H1 (cell line): Measurements from ENCODE around the gene ERCC3. TPM values are rescaled to one million over a fixed set of nuclear protein-coding genes. Genes with fewer than 3 reads are reported as not detected.

Experiments
- CTCF ChIA-PET: fragments of 300-600 bp; sonication (Branson Sonifier 250); formaldehyde crosslinking; loops from one replicate; lab custom pipeline; 2021; ENCODE audit not compliant: partially characterized antibody; lab: Charles Lee
- POLR2A ChIA-PET: fragments of 300-600 bp; sonication (Branson Sonifier 250); formaldehyde crosslinking; loops from one replicate; lab custom pipeline; 2021; ENCODE audit warnings: inconsistent platforms; ENCODE audit not compliant: partially characterized antibody; lab: Charles Lee
- DNase-seq, 2 experiments: peaks; one replicate each; pipeline versions ENCODE4 v3.0.0 to v3.0.0-alpha.2; 2010 to 2022; ENCODE audit warnings: low spot score in 2 of 2, low read depth in 1 of 2, mixed read lengths in 1 of 2
- FAIRE-seq: peaks from 2 replicates; lab custom pipeline; 2011; peaks lifted over from hg19 to GRCh38; lab: Jason Lieb, UNC
- H2AFZ ChIP-seq: 2 replicates; pipeline ENCODE4 v1.8.1; 2012; ENCODE audit warnings: low read length, inconsistent platforms
- H2AK5ac ChIP-seq: 2 replicates; pipeline ENCODE4 v1.6.1; 2013; ENCODE audit warnings: low read depth, low read length
- H2BK120ac ChIP-seq: replicated peaks from 2 replicates; pipeline ENCODE3; 2013; ENCODE audit warnings: low read depth, low read length, inconsistent platforms
- H2BK12ac ChIP-seq: 2 replicates; pipeline ENCODE4 v1.6.1; 2013; ENCODE audit warnings: low read depth, low read length
- H2BK15ac ChIP-seq: 2 replicates; pipeline ENCODE4 v1.6.1; 2013; ENCODE audit warnings: low read length
- H2BK20ac ChIP-seq: 2 replicates; pipeline ENCODE4 v1.6.1; 2013; ENCODE audit warnings: low read length
- H2BK5ac ChIP-seq: 2 replicates; pipeline ENCODE4 v1.6.1; 2013; ENCODE audit warnings: low read depth, low read length
- H3K14ac ChIP-seq: 2 replicates; pipeline ENCODE4 v1.6.1; 2013; ENCODE audit warnings: inconsistent platforms; ENCODE audit not compliant: insufficient read length
- H3K18ac ChIP-seq: 2 replicates; pipeline ENCODE4 v1.6.1; 2013; ENCODE audit warnings: low read length; ENCODE audit errors: extremely low read depth
- H3K23ac ChIP-seq: 2 replicates; pipeline ENCODE4 v1.6.1; 2013; ENCODE audit warnings: inconsistent platforms; ENCODE audit not compliant: insufficient read length
- H3K23me2 ChIP-seq: 2 replicates; pipeline ENCODE4 v1.6.1; 2013; ENCODE audit warnings: low read depth, low read length
- H3K27ac ChIP-seq: 2 replicates; pipeline ENCODE4 v1.6.1; 2011; ENCODE audit warnings: low read depth, low read length, inconsistent platforms
- H3K27me3 ChIP-seq, 4 experiments: replicated peaks in 1 of 4; 1 replicate in 1 of 4; 2 replicates in 3 of 4; pipeline versions ENCODE4 v1.6.1 to v1.8.1; 2011 to 2013; ENCODE audit warnings: low read length in 3 of 4, mild to moderate bottlenecking in 3 of 4, inconsistent platforms in 2 of 4, mixed read lengths in 2 of 4, moderate library complexity in 1 of 4; ENCODE audit not compliant: control insufficient read depth in 3 of 4, insufficient read depth in 3 of 4; ENCODE audit errors: extremely low read depth in 1 of 4
- H3K36me3 ChIP-seq, 4 experiments: 2 replicates each; pipeline versions ENCODE4 v1.6.1 to v1.8.1; 2011 to 2013; ENCODE audit warnings: mild to moderate bottlenecking in 4 of 4, low read length in 3 of 4, moderate library complexity in 2 of 4, control low read depth in 1 of 4, inconsistent platforms in 1 of 4; ENCODE audit not compliant: insufficient read depth in 4 of 4, control insufficient read depth in 2 of 4
- H3K4ac ChIP-seq: replicated peaks from 2 replicates; pipeline ENCODE3; 2013; ENCODE audit warnings: low read length, low read depth, mixed read lengths, inconsistent platforms; ENCODE audit not compliant: insufficient read length
- H3K4me1 ChIP-seq, 4 experiments: replicated peaks in 1 of 4; 1 replicate in 1 of 4; 2 replicates in 3 of 4; pipeline versions ENCODE4 v1.6.1 to v1.8.1; 2011 to 2013; ENCODE audit warnings: low read length in 3 of 4, inconsistent platforms in 2 of 4, mixed read lengths in 1 of 4; ENCODE audit not compliant: insufficient read depth in 4 of 4, control insufficient read depth in 3 of 4
- H3K4me2 ChIP-seq, 2 experiments: 2 replicates each; pipeline versions ENCODE4 v1.6.1 to v1.8.1; 2011 to 2013; ENCODE audit warnings: low read depth in 2 of 2, low read length in 2 of 2, control low read depth in 1 of 2, inconsistent platforms in 1 of 2, mild to moderate bottlenecking in 1 of 2; ENCODE audit not compliant: insufficient read depth in 1 of 2
- H3K4me3 ChIP-seq, 4 experiments: fragments of 200-600, 300-600 bp in 1 of 4; sonication (generic), shearing (Covaris generic), sonication (Bioruptor Twin) in 1 of 4; 2 replicates each; pipeline versions ENCODE4 v1.5.1 to v1.8.1; 2011 to 2016; ENCODE audit warnings: low read length in 4 of 4, low read depth in 3 of 4, control low read depth in 2 of 4, inconsistent platforms in 2 of 4, mild to moderate bottlenecking in 2 of 4, mixed read lengths in 1 of 4, moderate library complexity in 1 of 4; ENCODE audit not compliant: insufficient read depth in 2 of 4; ENCODE audit errors: extremely low read depth in 1 of 4
- H3K56ac ChIP-seq: replicated peaks from 2 replicates; pipeline ENCODE3; 2013; ENCODE audit warnings: low read depth, mild to moderate bottlenecking, mixed read lengths, low read length, inconsistent platforms; ENCODE audit not compliant: insufficient read length
- H3K79me1 ChIP-seq: 2 replicates; pipeline ENCODE4 v1.6.1; 2013; ENCODE audit warnings: low read depth, low read length, control low read depth
- H3K79me2 ChIP-seq, 2 experiments: 2 replicates each; pipeline versions ENCODE4 v1.6.1 to v1.8.1; 2012 to 2013; ENCODE audit warnings: low read length in 2 of 2, mild to moderate bottlenecking in 2 of 2, inconsistent platforms in 1 of 2; ENCODE audit not compliant: insufficient read depth in 2 of 2, control insufficient read depth in 1 of 2
- H3K9ac ChIP-seq, 4 experiments: replicated peaks in 1 of 4; 1 replicate in 1 of 4; 2 replicates in 3 of 4; pipeline versions ENCODE4 v1.6.1 to v1.8.1; 2011 to 2013; ENCODE audit warnings: low read depth in 3 of 4, low read length in 3 of 4, control low read depth in 2 of 4, mild to moderate bottlenecking in 2 of 4, moderate library complexity in 2 of 4, inconsistent platforms in 1 of 4; ENCODE audit errors: extremely low read depth in 1 of 4
- H3K9me3 ChIP-seq, 2 experiments: 2 replicates each; pipeline versions ENCODE4 v1.6.1 to v1.8.1; 2012 to 2013; ENCODE audit warnings: mild to moderate bottlenecking in 2 of 2, moderate library complexity in 2 of 2, control low read depth in 1 of 2, inconsistent platforms in 1 of 2, low read depth in 1 of 2, low read length in 1 of 2, mixed read lengths in 1 of 2; ENCODE audit not compliant: insufficient read depth in 2 of 2
- H4K20me1 ChIP-seq, 2 experiments: replicated peaks in 1 of 2; 2 replicates each; pipeline versions ENCODE3 to v1.8.1; 2011 to 2013; ENCODE audit warnings: inconsistent platforms in 2 of 2, low read length in 2 of 2, mild to moderate bottlenecking in 1 of 2; ENCODE audit not compliant: insufficient read depth in 2 of 2, control insufficient read depth in 1 of 2
- H4K5ac ChIP-seq: 2 replicates; pipeline ENCODE4 v1.6.1; 2013; ENCODE audit warnings: low read length, low read depth, mixed read lengths, inconsistent platforms; ENCODE audit not compliant: insufficient read length
- H4K8ac ChIP-seq: 2 replicates; pipeline ENCODE4 v1.8.0; 2013; ENCODE audit warnings: mild to moderate bottlenecking, moderate library complexity, low read length, inconsistent platforms; ENCODE audit not compliant: insufficient read depth; ENCODE audit errors: extremely low read depth
- H4K91ac ChIP-seq: replicated peaks from 2 replicates; pipeline ENCODE3; 2013; ENCODE audit warnings: low read length, mixed read lengths, inconsistent platforms; ENCODE audit not compliant: insufficient read length
- KDM4A ChIP-seq: IDR thresholded peaks from one replicate; pipeline ENCODE4 v1.7.1; 2012; ENCODE audit warnings: low read depth, mild to moderate bottlenecking, moderate library complexity, low read length, inconsistent platforms; ENCODE audit not compliant: severe bottlenecking
- WGBS, 2 experiments: shearing (Covaris generic) in 1 of 2; methylation state at CpG; one replicate each; pipeline versions ENCODE4 v1.1.6 to v1.1.7; 2013 to 2015; ENCODE audit warnings: low lambda C conversion rate in 2 of 2, mixed read lengths in 2 of 2, inconsistent platforms in 1 of 2, low coverage in 1 of 2, missing lambda C conversion rate in 1 of 2; ENCODE audit not compliant: insufficient replicate concordance in 2 of 2, insufficient coverage in 1 of 2, insufficient read length in 1 of 2; ENCODE audit errors: extremely low coverage in 1 of 2, missing lambda C conversion rate in 1 of 2; 5-methylcytosine and 5-hydroxymethylcytosine counted together
- polyA plus RNA-seq, 7 experiments: library from polyadenylated mRNA; depleted of rRNA in 3 of 7; stranded (reverse) in 5 of 7; unstranded in 2 of 7; fragments of >200 nt in 5 of 7; fragments of 200-250 nt in 2 of 7; gene quantifications; 1 replicate in 5 of 7; 2 replicates in 1 of 7; 4 replicates in 1 of 7; pipeline versions ENCODE4 v1.2.1 to v1.2.3, GENCODE V29; 2011 to 2013; ENCODE audit warnings: missing spikeins in 2 of 7, mixed read lengths in 2 of 7
- total RNA-seq: library from RNA; stranded (reverse); fragmentation: NEBNext Ultra II Directional; extraction: Animal tissue kit (Norgen Biotek cat#: 25700); gene quantifications from 2 replicates; pipeline ENCODE4 v1.2.1, GENCODE V29; 2021

ERCC3 gene
- total and polyA plus RNA-seq, 2 of the 8 experiments (the other 6 are each of a cell fraction or from before 2014, with no cell fraction given) = 41.8 to 48.9 TPM

DNA sequence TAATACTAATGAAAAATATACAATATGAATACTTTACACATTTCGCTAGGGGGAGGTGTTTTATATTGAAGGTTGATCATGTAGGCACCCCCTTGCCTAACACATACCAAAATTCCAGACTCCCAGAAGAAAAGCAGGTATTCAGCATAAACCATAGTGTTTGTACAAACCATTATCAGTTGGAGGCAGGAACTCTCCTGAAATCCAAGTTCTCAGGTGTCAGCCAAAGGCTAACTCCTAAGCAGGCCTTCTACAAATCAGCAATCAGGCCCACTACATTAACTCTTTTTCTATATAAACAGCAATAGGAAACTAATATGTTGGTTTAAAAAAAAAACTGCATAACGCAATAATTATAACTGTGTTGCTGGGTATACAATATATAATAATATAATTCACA lies 49.3 kb upstream of the ERCC3 start:
- H4K5ac ChIP-seq = no peak overlapping the region
- no peaks in the 10 kb centered on the region for H3K27me3 ChIP-seq
- no peak overlapping the region for H2BK20ac ChIP-seq
- no peak overlapping the region for H3K4me2 ChIP-seq
- H2AFZ ChIP-seq = no peak overlapping the region
- H3K14ac ChIP-seq = no peak overlapping the region
- POLR2A ChIA-PET = no interaction called here
- H3K4ac ChIP-seq = no peak overlapping the region
- no peak overlapping the region for H2BK15ac ChIP-seq
- H3K4me3 ChIP-seq = no peak overlapping the region
- H4K20me1 ChIP-seq = no peaks in the 10 kb centered on the region
- no peak for FAIRE-seq
- H2BK120ac ChIP-seq = no peak overlapping the region
- no peak overlapping the region for H3K18ac ChIP-seq
- no peak for TF ChIP-seq KDM4A
- TF ChIP-seq, all 59 proteins: peak for 0
- DNase-seq = no peak
- Histone ChIP-seq H2AK5ac (no peak overlapping the region), H3K36me3 (0 out of 8 replicates have a peak, but pooled peaks cover 0 to 3% (median 0%) of the 10 kb centered on the region in 4 experiments), H3K4me1 (no peaks in the 10 kb centered on the region), H3K27ac (no peak overlapping the region), H3K23me2 (no peaks in the 10 kb centered on the region), H3K79me2 (peaks cover 0 to 36% of the 10 kb centered on the region in 2 experiments; a peak in 2 of 4 replicates), H4K91ac (no peak overlapping the region), H4K8ac (no peak overlapping the region), H3K9ac (no peak overlapping the region), H3K56ac (no peak overlapping the region), H2BK12ac (no peak overlapping the region), H3K23ac (no peak overlapping the region), H3K79me1 (no peaks in the 10 kb centered on the region), H3K9me3 (no peaks in the 10 kb centered on the region), H2BK5ac (no peak overlapping the region)
- WGBS, 2 experiments = 74% methylated on average over 2 of the region's 2 CpGs; no CpG with 5 or more reads in 1 of the 2 experiments
- CTCF ChIA-PET = no interaction called here
